Kidney (tissue), 14 donors: Measurements from ENCODE around the gene ZBTB49. TPM values are rescaled to one million over a fixed set of nuclear protein-coding genes. Genes with fewer than 3 reads are reported as not detected.
A peak's percentile ranks its signal among the peaks of the same experiment; 100 is the strongest.

Experiments used
- DNase-seq, 5 donors: peaks; one replicate each; pipeline ENCODE4 v3.0.0-alpha.2; 2013 to 2020
- FAIRE-seq: peaks from 2 replicates; lab custom pipeline; 2012; peaks lifted over from hg19 to GRCh38; lab: Jason Lieb, UNC
- H3K27ac ChIP-seq, 2 donors: one replicate each; pipeline ENCODE4 v1.7.0; 2013; ENCODE audit warnings: low read depth in 2 of 2, low read length in 2 of 2, inconsistent platforms in 1 of 2
- H3K27me3 ChIP-seq: one replicate; pipeline ENCODE4 v1.7.1; 2013; ENCODE audit warnings: low read length, inconsistent platforms; ENCODE audit not compliant: control insufficient read depth, insufficient read depth
- H3K36me3 ChIP-seq, 3 donors: one replicate each; pipeline versions ENCODE4 v1.7.0 to v1.7.1; 2013; ENCODE audit warnings: low read length in 3 of 3, control low read depth in 1 of 3, inconsistent platforms in 1 of 3; ENCODE audit not compliant: insufficient read depth in 3 of 3, control insufficient read depth in 2 of 3
- H3K4me1 ChIP-seq, 3 donors: one replicate each; pipeline versions ENCODE4 v1.7.0 to v1.7.1; 2013; ENCODE audit warnings: low read length in 3 of 3, inconsistent platforms in 1 of 3, low read depth in 1 of 3; ENCODE audit not compliant: control insufficient read depth in 2 of 3, insufficient read depth in 2 of 3
- H3K4me3 ChIP-seq, 3 donors: one replicate each; pipeline versions ENCODE4 v1.7.0 to v1.8.1; 2013; ENCODE audit warnings: low read length in 3 of 3, control low read depth in 1 of 3, inconsistent platforms in 1 of 3
- H3K9ac ChIP-seq, 3 donors: one replicate each; pipeline versions ENCODE4 v1.7.0 to v1.7.1; 2013; ENCODE audit warnings: low read length in 3 of 3, control low read depth in 1 of 3, inconsistent platforms in 1 of 3
- H3K9me3 ChIP-seq, 3 donors: one replicate each; pipeline versions ENCODE4 v1.7.0 to v1.7.1; 2013; ENCODE audit warnings: low read length in 3 of 3, control low read depth in 1 of 3, inconsistent platforms in 1 of 3; ENCODE audit not compliant: control insufficient read depth in 2 of 3, insufficient read depth in 1 of 3
- intact Hi-C: fragments of 100-400 bp; cut with DNase I; formaldehyde crosslinking; loops from one replicate; pipeline ENCODE4 v1.11.1; 2022
- polyA plus RNA-seq: library from polyadenylated mRNA; stranded (reverse); fragments of 350-450 nt; fragmentation: Illumina TruSeq; extraction: RNeasy Lipid Tissue Mini Kit (QIAGEN cat#74804); gene quantifications from one replicate; pipeline ENCODE4 v1.2.3, GENCODE V29; 2014; ENCODE audit warnings: low read depth, low replicate concordance; ENCODE audit not compliant: insufficient read depth
- total RNA-seq: library from RNA; stranded (reverse); fragmentation: NEBNext Ultra II Directional; extraction: Animal tissue kit (Norgen Biotek cat#: 25700); gene quantifications from one replicate; pipeline ENCODE4 v1.2.1, GENCODE V29; 2021
- TF ChIP-seq, protein P1 (sequence below): IDR thresholded peaks from 3 replicates; pipeline ENCODE4 v1.5.1; 2012; ENCODE audit warnings: mild to moderate bottlenecking, moderate library complexity, borderline replicate concordance; ENCODE audit not compliant: insufficient read depth; ENCODE audit errors: extremely low read depth
- donor health status: control.
- donor health status: control.
- donor health status: control.
- donor health status: control.
- donor health status: control.
- donor health status: DM: yes; HTN: yes; CAD: no.
- donor health status: Normal renal cell carcinoma (clear cell type).

ZBTB49 gene
- total and polyA plus RNA-seq, 2 donors from 2014 or later: 2.8 to 5.8 TPM

DNA sequence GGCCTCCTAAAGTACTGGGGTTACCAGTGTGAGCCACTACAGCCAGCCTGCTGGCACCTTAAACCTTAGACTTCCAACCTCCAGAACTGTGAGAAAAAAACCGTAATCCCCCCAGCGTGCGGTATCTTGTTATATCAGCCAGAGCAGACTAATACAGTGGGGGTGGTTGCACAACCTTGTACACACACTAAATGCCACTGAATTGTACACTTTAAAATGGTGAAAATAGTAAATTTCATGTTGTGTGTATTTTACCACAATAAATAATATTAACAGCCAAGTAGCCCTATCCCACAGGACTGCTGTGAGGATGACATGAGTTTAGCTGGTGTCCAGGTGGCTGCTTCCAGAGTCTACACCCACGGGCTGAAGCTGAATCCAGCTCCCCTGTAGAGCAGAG, 38.8 kb downstream of the ZBTB49 start:
- Histone ChIP-seq H3K9ac (no peak overlapping the region), H3K36me3 (no peaks in the 10 kb centered on the region), H3K9me3 (no peaks in the 10 kb centered on the region), H3K27ac (no peak overlapping the region), H3K27me3 (no peaks in the 10 kb centered on the region), H3K4me3 (no peak overlapping the region), H3K4me1 (no peaks in the 10 kb centered on the region)
- DNase-seq (peak in 1 of 5 donors; percentile 3), FAIRE-seq (no peak)
- intact Hi-C loops: no loop called here
- TF ChIP-seq, protein P1, sequence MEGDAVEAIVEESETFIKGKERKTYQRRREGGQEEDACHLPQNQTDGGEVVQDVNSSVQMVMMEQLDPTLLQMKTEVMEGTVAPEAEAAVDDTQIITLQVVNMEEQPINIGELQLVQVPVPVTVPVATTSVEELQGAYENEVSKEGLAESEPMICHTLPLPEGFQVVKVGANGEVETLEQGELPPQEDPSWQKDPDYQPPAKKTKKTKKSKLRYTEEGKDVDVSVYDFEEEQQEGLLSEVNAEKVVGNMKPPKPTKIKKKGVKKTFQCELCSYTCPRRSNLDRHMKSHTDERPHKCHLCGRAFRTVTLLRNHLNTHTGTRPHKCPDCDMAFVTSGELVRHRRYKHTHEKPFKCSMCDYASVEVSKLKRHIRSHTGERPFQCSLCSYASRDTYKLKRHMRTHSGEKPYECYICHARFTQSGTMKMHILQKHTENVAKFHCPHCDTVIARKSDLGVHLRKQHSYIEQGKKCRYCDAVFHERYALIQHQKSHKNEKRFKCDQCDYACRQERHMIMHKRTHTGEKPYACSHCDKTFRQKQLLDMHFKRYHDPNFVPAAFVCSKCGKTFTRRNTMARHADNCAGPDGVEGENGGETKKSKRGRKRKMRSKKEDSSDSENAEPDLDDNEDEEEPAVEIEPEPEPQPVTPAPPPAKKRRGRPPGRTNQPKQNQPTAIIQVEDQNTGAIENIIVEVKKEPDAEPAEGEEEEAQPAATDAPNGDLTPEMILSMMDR: no peak

GRCh38 chr4:4329496-4329895, 39.4 kb downstream of the ZBTB49 start:
- FAIRE-seq (no peak), DNase-seq (peak in 1 of 5 donors; percentile 17)
- Histone ChIP-seq H3K36me3 (no peaks in the 10 kb centered on the region), H3K27ac (no peak overlapping the region), H3K4me1 (no peaks in the 10 kb centered on the region), H3K9ac (no peak overlapping the region), H3K9me3 (no peaks in the 10 kb centered on the region), H3K27me3 (no peaks in the 10 kb centered on the region), H3K4me3 (no peak overlapping the region)
- intact Hi-C loops: no loop called here
- TF ChIP-seq, protein P1: no peak

DNA sequence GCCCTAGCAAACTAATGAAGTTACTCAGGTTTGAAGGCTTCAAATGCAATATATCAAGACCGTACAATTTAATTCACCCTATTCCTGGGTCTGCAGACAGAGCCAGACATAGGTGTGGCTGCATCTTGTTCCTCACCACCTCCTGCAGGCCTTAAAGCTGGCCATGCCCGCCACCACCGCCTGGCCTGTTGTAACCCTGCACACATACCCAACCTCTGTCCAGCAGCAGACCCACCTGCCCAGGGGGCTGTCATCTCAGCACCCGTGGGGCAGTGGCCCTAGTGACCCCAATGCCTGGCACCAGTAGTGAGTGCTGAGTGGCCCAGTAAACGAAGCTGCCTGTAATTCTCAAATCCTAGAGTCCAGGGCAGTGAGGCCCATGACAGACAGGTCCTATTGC, 40.7 kb downstream of the ZBTB49 start:
- no peak overlapping the region for H3K27ac ChIP-seq
- intact Hi-C loops: no loop called here
- DNase-seq (no peak), FAIRE-seq (no peak)
- H3K4me1 ChIP-seq: peaks cover 0 to 2% (median 0%) of the 10 kb centered on the region in 3 donors
- no peak overlapping the region for H3K4me3 ChIP-seq
- no peaks in the 10 kb centered on the region for H3K9me3 ChIP-seq
- TF ChIP-seq, protein P1: no peak
- H3K36me3 ChIP-seq: no peaks in the 10 kb centered on the region
- H3K27me3 ChIP-seq: no peaks in the 10 kb centered on the region
- no peak overlapping the region for H3K9ac ChIP-seq

- no peak overlapping the region for H3K9ac ChIP-seq
- DNase-seq (no peak), FAIRE-seq (no peak)
- H3K27ac ChIP-seq: no peak overlapping the region
- H3K4me3 ChIP-seq: no peak overlapping the region
- no peaks in the 10 kb centered on the region for H3K27me3 ChIP-seq
- TF ChIP-seq, protein P1: no peak
- no peaks in the 10 kb centered on the region for H3K9me3 ChIP-seq
- H3K36me3 ChIP-seq: no peaks in the 10 kb centered on the region
- H3K4me1 ChIP-seq: peaks cover 0 to 2% (median 0%) of the 10 kb centered on the region in 3 donors
- intact Hi-C loops: no loop called here
These were observed 42.5 kb downstream of the ZBTB49 start for GRCh38 chr4:4332529-4332928.
